GM19463 (cell line): ENCODE measurements around the gene NOL8.

ENCODE experiments used
- ATAC-seq: cut with Tn5 transposase; IDR thresholded peaks from one replicate; pipeline ENCODE4 v1.9.1; 2021; ENCODE audit warnings: mild to moderate bottlenecking, moderate library complexity; ENCODE audit not compliant: unreplicated experiment

The NOL8 gene

DNA sequence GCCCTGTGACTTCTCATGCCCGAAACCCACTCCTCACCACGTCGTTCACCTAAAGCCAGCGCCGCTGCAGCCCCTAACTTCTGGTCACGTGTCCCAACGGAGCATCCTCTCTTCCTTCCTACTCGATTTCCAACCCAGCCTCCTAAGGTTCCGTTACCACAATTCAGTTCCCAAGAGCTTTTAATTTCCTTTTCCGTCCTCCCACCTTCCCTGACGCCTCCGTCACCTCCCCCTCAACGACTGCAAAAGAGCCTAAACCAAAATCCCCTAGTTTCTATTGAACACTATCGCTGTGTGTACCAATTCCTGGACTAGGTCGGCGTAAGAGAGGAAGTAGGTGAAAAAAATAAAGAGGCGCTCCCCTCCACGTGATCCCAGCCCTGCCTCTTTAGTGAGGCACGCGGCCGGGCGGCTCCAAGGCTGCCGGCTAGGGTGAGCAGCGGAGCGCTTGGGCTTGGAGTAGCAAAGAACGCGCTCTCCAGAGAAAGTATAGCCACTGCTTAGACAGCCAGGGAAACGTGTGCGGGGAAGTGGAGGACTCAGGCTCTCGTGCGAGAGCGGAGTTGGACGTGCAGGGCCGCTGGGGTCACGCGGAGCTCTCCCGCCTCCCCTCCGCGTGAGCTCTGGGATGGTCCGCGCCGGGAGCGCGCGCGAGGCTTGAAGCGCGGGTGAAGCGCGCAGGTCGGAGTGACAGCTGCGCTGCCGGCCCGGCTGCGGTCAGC is at the start of gene NOL8, which contains the start of gene CENPP:
Gene NOL8, minus strand, starts transcription at position 82 of the 722 bp plus-strand sequence. CDS start 1,189 bp downstream, outside the sequence.
Gene CENPP, plus strand, starts transcription at position 685 of the 722 bp plus-strand sequence.
- ATAC-seq = peak; percentile 92

DNA sequence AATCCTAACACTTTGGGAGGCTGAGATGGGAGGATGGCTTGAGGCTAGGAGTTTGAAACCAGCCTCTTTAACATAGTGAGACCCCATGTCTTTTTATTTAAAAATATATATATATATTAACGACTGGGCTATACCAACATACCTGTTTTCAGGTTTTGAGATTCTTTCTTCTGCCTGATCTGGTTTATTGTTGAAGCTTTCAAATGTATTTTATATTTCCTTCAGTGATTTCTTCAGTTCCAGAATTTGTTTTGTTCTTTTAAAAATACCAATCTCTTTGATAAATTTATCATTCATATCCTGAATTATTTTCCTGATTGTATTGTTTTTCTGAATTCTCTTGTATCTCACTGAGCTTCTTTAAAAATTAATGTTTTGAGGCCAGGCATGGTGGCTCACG is 48.0 kb upstream of the NOL8 start:
- no peak for ATAC-seq

DNA sequence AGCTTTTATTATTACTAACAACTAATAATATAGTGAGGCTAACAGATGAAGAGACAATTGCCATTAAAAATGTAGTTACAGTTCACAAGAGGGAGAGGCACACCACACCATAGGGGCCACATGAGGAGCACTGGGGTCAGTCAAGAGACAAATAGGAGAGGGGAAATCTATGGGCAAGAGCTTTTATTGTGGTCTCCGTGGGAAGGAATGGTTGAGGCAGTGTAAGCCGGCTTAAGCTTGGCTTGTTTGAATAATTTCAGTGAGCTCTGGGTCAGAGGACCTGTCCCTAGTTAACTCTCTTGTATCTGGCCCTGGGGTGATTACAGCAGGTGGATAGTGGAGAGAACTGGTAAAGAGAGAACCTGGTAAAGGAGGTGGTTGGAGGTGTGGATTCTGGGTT is 43.9 kb upstream of the NOL8 start:
- no peak for ATAC-seq

- no peak for ATAC-seq
Measured at GRCh38 chr9:92360083-92360482, 34.9 kb upstream of the NOL8 start.

DNA sequence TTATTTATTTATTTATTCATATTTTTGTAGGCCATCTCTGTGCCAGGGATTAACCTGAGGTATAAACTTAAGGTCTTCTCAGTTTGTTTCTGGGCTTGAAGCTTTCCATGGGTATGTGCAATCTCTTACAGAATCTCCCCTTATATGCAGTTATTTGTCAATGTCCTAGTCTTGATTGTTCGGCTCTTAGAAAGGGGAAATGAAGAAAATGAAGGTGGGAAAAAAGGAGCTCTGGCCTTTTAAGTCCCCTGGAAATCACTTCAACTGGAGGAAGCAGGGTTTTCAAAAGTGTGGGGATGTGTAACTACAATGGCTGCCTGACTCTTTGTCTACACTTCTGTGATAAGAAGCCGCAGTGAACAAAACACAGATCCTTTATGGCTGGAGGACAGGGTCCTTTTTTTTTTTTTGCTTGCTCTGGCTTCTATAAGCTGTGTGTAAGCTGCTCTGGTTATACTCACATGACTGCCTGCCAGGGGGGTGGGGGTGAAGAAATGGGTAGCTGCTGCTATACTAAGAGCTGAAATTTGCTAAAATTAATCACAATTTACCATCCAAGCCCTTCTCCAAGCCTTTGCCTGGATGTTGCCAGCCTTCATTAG is 34.3 kb upstream of the NOL8 start:
- no peak for ATAC-seq

GRCh38 chr9:92353051-92353450 is 27.9 kb upstream of the NOL8 start:
- no peak for ATAC-seq

DNA sequence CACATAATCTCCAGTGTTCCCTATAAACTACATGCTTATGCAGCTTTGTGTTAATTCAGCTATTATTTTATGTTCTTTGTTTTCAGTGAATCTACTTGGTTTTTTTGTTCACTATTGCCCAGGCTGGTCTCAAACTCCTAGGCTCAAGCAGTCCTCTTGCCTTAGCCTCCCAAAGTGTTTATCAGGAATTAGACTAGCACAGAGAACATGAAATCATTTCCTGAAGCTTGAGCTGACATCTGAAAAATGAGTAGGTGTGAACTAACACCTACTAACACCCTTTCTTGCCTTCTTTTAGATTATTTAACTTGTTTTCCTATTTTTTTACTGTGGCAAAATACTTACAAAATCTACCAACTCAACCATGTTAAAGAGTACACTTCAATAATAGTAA is 25.6 kb upstream of the NOL8 start:
- ATAC-seq = no peak

DNA sequence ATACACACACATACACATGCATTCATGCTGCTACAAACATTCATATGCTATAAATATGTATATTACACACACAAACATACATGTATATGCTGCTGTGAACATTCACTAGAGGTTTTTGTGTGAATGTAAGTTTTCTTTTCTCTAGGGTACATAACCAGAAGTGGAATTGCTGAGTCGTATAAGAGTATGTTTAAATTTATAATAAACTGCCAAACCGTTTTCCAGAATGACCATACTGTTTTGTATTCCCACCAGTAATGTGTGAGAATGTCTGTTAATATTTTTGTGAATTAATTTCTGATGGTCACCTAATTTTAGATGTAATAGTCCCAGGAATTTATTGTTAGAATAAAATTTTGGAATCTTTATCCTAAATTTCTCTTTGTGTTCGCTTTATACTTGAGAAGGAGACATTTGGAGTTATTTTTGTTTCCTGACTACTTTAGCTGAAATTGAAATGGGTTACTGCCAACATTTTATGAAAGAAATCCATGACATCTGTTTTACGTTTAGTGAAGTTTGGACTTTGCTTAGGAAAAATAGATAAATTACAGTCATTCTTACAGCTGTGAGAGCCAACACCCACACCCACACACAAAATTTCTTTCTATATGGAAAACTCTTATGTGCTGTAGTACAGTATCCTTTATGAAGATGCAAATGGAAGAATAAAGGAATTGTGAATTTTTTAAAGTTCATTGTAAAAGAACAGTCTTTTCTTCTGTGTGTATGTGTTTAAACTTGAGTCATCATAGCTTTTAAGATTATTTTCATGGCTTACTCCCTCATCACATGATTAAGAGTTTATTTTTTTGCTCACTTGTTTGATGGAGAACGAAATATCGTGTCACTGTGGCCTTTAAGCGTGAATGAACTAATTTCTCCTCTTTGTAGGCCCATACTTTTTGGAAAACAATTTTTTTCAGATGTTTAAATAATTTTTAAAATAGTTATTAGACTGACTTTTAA is 24.9 kb upstream of the NOL8 start:
- ATAC-seq = no peak

DNA sequence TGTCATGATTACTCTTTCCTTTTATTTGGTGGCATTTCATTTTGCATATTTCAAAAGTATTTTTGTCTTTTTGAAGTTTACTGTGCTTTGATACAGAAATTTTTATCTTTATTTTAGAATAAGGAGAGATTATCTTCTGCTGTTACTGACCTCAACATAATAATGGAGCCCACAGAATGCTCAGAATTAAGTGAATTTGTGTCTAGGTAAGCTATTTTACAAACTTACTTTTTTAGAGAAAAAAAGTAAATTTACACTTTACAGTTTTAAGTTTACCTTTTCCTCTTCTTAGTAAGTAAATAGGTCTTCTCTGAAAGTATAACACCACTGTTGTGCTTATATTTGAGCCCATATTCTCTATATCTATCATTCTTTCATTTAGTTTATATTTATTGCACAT is 20.4 kb upstream of the NOL8 start:
- ATAC-seq = no peak

DNA sequence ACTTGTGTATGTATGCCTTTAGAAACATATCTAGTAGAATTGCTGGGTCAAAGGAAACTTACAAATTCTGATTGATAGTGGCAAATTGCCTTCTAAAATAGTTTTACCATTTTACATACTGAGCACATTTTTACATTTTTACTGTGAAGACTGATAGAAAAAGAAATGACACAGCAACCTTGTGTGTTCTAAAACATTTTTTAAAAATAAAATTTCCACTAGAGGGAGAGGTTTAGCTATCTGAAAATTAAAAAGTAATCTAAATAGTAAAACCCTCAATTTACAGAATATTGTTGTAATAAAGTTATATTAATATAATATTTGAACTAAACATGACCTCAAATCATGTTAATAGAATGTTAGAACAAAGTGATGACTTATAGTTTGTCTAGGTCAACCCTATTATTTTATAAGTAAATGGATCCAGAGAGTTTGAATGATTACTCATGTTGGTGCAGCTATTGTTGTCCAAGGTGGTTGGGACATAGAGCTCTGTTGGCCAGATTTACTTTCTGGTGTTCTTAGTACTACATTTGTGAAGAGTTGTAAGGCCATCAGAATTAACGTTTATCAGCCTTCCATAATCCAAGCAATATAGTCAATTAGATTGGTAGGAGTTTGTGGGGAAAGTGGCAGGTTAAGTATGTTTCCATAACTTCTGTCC is 17.8 kb upstream of the NOL8 start:
- no peak for ATAC-seq

GRCh38 chr9:92341578-92341977 is 16.4 kb upstream of the NOL8 start:
- no peak for ATAC-seq

DNA sequence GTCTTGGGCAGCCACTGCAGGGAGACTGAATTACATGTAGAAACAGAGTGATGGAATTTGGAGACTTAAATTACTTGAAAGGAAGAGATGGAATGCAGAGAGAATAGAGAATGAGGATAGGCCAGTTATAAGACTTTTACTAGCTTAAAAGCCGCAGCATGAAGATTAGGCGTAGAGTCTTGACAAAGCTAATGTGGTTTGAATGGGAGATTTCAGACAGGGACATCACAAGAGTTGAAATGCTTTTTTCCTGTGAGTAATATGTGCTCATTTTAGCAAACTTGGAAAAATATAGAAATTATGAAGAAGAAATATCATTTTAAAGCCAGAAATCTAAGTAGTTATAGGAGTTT is 8.1 kb upstream of the NOL8 start:
- ATAC-seq = no peak

- no peak for ATAC-seq
Measured at GRCh38 chr9:92332577-92333281, 7.6 kb upstream of the NOL8 start.

- no peak for ATAC-seq
Measured at GRCh38 chr9:92328225-92328624, 3.1 kb upstream of the NOL8 start.

- no peak for ATAC-seq
Measured at GRCh38 chr9:92327283-92327850, 2.2 kb upstream of the NOL8 start.

DNA sequence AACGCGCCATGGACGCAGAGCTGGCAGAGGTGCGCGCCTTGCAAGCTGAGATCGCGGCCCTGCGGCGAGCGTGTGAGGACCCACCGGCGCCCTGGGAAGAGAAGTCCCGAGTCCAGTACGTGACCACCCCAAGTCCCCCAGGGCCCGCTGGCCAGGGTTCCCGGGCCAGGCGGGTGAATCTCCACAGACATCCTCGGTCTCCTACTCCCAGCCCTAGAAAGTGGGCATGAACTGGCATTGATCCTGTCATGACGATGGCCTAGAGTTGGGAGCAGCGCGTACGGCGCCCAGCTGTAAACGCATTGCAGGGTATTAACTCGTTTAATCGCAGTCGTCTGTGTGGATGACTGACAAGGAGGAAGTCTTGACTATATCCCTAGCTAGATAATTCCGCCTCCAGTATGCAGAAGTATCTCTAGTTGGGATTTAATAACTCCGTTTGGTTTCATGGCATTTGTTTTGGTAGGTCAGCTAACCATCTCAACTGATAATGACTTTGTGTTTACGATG is 896 bp upstream of the NOL8 start:
- ATAC-seq = peak; percentile 6

DNA sequence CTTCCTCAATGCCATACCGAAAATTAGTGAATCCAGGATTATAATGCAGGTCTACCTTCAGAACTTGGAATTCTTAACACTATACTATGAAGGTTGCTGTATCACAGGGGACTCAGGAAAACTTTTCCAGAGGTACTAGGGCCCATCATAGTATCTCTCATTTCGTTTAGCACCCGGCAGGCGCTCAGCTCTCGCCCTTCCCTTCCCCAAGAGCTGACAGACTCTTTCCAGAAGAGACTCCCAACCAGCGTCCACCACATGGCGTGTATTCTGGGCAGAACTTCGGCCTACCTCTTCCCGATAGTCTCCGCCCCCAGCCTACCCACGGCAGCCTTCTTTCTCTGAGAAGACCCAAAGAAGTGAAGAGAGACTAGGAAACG is 271 bp downstream of the NOL8 start:
- peak; percentile 4 for ATAC-seq

DNA sequence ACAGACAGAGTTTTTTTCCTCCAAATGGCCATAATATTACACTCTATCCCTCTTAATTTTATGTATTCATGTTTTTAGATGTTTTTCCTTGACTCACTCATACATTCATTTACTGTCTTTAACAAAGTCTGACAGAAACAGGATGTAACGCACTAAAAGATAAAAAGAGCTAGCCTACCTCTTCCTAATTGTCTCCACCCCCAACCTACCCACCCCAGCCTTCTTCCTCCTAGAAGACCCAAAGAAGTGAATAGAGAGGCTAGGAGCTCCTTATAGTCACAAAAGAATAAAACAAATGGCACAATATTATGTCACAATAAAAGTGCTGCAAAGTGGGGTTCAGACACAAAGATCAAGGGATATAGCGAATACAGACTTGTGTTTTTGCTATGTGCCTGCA is 719 bp downstream of the NOL8 start:
- no peak for ATAC-seq

DNA sequence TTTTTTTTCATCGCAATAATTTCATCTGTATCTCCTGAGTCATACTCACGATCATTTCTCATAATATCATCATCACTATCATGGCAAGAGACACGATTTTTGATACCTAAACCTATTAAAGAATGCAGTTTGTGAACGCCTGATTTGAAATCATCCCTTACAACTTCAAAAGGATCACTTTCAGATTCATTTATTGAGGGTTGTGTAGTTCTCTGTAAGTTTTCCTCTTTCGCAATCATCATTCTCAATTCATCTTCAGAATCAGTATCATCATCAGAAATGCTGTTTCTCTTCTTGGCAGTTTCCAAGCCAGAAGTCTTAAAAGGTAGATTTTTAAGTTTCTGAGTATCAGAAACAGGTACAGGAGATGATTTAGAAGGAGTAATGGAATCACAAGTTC is 9.7 kb downstream of the NOL8 start:
- ATAC-seq = no peak

- ATAC-seq = no peak
Measured at GRCh38 chr9:92313624-92314012, 11.5 kb downstream of the NOL8 start.
